HG02884 (cell line): Measurements from ENCODE around the gene GTF2H4.

Experiments
- ATAC-seq: cut with Tn5 transposase; IDR thresholded peaks from one replicate; pipeline ENCODE4 v1.9.1; 2021; ENCODE audit warnings: mild to moderate bottlenecking, moderate library complexity; ENCODE audit not compliant: unreplicated experiment

GTF2H4 gene

GRCh38 chr6:30882204-30882758 lies 25.7 kb upstream of the GTF2H4 start:
- ATAC-seq = no peak

DNA sequence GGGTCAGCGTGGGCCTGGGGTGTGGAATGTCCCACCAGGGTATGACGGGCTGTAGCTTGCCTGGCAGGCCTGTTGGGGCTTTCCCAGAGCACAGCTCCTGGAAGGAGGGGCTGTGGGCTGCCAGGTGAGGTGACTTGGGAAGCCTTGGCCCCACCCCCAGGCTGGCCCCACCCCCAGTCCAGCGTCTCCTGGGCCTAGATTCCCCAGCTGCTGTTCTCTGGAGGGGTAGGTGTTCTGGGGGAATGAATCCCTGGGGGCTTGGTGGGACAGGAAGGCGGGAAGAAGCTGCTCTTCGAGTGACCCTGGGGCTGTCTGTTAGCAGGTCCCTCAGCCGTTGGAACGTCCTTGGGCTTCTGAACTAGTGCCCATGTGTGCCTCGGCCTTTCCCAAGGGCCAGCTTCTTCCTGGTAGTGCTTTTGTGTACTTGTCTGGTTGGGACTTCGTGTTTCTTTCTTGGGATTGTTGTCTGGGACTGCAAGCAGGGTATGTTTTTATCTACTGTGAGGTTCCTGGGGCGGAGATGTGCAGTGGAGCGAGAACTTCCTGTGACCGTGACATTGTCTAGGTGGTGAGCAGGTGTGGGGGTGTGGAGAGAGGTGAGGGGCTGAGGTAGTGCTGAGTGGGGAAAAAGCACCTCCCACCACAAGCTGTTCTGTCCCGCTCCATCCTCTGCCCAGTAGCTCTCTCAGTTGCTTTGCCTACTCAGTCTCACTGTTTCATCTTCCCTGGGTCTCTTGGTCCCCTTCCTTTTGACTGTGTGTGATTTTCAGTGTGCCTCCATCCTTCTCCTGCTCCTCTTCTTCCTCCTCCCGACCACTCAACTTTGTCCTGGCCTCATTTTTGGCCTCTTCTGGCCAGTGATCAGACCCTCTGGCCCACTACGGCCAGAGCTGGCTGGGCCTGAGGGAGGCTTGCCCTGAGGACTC lies 25.0 kb upstream of the GTF2H4 start:
- ATAC-seq = no peak

DNA sequence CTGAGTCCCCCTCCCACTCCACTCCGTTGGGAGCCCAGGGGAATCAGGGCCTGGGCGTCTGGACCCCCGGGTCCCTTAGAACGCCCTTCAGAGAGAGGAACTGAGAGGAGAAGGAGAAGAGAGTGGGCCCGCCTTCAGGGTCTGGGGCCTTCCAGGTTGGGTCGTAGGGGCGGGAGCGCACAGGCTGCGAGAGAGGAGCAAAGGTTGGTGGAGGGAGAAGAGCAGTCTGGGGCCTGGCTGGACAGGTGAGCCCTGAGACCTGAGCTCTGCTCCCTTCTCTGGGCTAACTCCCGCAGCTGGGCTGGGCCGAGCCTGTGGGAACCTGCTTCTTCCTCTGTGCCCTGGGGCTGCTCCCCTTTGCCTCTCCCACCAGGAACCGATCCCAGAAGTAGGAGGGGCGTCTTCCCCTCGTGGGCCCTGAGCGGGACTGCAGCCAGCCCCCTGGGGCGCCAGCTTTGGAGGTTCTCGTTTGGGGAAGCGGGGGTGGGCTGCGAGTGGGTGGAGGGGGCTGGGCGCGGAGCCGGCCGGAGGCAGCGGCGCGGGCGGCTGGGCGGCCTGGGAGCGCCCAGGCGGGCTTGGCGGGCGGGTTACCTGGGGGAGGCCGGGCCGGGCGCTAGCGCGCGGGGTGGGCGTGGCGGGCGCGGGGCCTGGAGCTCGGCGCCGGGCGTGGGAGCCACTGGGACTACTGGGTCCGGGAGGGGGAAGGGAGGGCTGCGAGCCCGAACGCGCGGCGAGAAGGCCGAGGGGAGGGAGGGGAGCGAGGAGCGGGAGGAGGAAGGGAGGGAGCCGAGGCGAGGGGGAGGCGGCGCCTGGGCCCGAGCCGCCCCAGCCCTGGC lies 24.1 kb upstream of the GTF2H4 start, which contains the start of gene DDR1:
Gene DDR1, plus strand, starts transcription at position 835 of the 836 bp plus-strand sequence. CDS start 4,211 bp downstream, outside the sequence.
- no peak for ATAC-seq

DNA sequence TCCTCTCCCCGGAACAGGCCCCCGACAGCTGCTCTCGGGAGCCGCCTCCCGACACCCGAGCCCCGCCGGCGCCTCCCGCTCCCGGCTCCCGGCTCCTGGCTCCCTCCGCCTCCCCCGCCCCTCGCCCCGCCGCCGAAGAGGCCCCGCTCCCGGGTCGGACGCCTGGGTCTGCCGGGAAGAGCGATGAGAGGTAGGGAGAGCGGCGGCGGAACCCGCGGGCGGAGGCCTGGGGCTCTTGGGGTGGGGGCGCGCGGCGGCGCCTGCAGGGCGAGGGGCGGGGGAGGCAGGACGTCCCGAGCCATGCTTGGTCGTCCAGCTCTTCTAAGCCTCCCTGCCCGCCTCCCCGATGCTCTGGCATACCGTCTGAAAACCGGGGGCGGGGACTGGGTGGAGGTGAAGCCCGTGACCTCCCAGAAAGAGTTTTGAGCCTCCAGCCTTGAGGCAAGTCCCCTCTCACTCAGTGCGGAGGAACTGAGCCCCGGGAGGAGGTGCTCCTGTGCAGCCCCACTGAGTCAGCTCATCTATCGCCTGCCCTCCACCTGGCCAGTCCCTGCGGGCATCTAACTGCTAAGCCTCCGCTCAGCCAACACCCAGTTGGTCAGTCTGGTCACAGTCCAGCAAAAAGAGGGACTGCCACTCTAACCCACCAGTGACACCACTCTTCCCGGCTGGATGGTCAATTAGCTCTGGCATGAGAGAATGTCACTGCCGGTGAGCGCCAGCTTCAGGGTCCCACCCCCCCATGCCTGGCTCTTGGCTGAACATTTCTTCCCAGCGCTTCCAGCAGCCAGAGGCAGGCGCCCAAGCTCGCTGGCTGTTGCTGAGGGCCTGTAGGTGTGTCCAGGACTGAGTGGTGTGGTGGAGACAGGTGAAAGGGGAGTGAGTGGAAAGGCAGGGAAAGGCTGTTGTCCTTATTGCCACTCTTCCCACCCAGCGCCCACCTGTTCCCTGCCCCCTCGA lies 23.2 kb upstream of the GTF2H4 start:
- no peak for ATAC-seq

GRCh38 chr6:30885481-30885998 lies 22.5 kb upstream of the GTF2H4 start:
- no peak for ATAC-seq

GRCh38 chr6:30885999-30886896 lies 21.8 kb upstream of the GTF2H4 start:
- ATAC-seq = no peak

DNA sequence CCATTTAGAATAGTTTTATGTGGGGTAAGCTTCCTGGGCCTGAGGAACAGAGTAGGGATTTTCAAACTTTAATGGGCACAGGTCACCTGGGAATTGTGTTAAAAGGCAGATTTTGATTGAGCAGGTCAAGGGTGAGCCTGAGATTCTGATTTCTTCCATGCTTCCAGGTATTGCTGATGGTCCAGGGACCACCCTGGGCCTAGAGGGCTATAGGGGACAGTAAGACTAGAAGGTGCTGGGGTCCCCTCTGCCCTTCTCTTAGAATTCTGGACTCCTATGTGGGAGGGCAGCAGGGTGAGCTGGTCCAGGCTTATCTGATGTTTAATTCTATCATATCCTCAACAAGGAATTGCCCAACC lies 21.1 kb upstream of the GTF2H4 start:
- ATAC-seq = no peak

- ATAC-seq = no peak
These were observed 19.8 kb upstream of the GTF2H4 start for GRCh38 chr6:30887901-30888815.

DNA sequence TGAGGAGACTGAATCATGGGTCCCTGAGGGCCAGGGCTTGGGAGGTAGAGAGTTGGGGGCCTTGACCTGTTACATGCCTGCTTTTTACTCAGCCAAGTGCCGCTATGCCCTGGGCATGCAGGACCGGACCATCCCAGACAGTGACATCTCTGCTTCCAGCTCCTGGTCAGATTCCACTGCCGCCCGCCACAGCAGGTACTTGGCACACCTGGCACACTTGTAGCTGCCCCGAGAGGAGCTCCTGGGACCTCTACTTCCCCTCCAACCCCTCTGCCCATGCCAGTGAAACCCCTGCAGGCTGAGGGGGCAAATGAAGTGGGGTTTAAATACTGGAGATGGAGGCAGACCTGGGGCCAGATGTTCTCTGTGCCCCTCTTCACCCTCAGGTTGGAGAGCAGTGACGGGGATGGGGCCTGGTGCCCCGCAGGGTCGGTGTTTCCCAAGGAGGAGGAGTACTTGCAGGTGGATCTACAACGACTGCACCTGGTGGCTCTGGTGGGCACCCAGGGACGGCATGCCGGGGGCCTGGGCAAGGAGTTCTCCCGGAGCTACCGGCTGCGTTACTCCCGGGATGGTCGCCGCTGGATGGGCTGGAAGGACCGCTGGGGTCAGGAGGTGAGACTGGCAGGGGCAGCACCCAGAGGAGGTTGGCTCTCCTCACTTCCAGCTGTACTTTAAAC lies 19.1 kb upstream of the GTF2H4 start:
- ATAC-seq = no peak

GRCh38 chr6:30889496-30889885 lies 18.5 kb upstream of the GTF2H4 start:
- no peak for ATAC-seq

- ATAC-seq = no peak
These were observed 17.9 kb upstream of the GTF2H4 start for GRCh38 chr6:30889921-30890645.

- no peak for ATAC-seq
These were observed 17.2 kb upstream of the GTF2H4 start for GRCh38 chr6:30890646-30891449.

- no peak for ATAC-seq
These were observed 16.6 kb upstream of the GTF2H4 start for GRCh38 chr6:30891450-30891723.

- no peak for ATAC-seq
These were observed 16.0 kb upstream of the GTF2H4 start for GRCh38 chr6:30891816-30892538.

GRCh38 chr6:30893001-30893591 lies 14.9 kb upstream of the GTF2H4 start:
- no peak for ATAC-seq
